ENCODE measurements around the gene KLHL29. TPM values are rescaled to one million over a fixed set of nuclear protein-coding genes. Genes with fewer than 3 reads are reported as not detected.

Gene KLHL29
- total RNA-seq, 2 experiments from 2014 or later = 2.5 to 2.7 TPM

DNA sequence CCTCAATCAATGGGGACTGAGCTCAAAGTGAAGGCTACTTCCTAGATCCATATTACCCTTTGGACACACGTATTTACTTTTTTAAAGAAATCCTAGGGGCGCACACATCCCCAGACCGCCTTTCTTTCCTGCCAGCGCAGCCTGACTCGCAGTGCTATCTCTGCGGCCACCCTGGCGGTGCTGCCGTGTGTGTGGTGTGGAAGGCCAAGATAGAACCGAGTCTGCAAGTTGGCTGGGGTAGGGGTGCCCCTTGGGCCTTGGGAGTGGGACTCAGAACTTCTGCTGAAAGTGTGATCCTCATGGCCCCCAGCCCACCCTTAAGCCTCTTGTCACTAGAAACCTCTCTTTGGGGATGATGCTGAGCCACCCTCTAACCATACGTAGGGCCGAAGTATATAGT lies 143.7 kb downstream of the KLHL29 start:
- Histone ChIP-seq H3K4me3 (ENCODE audit: low read length) (no peak overlapping the region), H3K27me3 (ENCODE audit: control insufficient read depth in 1 of 2, insufficient read depth in 2 of 2, low read length in 2 of 2) (no peaks in the 10 kb centered on the region), H3K36me3 (ENCODE audit: insufficient read depth, low read length) (no peaks in the 10 kb centered on the region), H3K4me1 (ENCODE audit: insufficient read depth, low read length) (peaks cover 38% of the 10 kb centered on the region), H3K27ac (ENCODE audit: low read depth in 1 of 2, low read length in 2 of 2) (no peak overlapping the region), H3K9me3 (ENCODE audit: control insufficient read depth in 1 of 2, insufficient read depth in 1 of 2, low read length in 2 of 2) (no peaks in the 10 kb centered on the region)
- TF ChIP-seq, protein P1, sequence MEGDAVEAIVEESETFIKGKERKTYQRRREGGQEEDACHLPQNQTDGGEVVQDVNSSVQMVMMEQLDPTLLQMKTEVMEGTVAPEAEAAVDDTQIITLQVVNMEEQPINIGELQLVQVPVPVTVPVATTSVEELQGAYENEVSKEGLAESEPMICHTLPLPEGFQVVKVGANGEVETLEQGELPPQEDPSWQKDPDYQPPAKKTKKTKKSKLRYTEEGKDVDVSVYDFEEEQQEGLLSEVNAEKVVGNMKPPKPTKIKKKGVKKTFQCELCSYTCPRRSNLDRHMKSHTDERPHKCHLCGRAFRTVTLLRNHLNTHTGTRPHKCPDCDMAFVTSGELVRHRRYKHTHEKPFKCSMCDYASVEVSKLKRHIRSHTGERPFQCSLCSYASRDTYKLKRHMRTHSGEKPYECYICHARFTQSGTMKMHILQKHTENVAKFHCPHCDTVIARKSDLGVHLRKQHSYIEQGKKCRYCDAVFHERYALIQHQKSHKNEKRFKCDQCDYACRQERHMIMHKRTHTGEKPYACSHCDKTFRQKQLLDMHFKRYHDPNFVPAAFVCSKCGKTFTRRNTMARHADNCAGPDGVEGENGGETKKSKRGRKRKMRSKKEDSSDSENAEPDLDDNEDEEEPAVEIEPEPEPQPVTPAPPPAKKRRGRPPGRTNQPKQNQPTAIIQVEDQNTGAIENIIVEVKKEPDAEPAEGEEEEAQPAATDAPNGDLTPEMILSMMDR (IDR thresholded peaks at IDR 0.05) = no peak
- Mint-ChIP-seq H3K9me3 (no peaks in the 10 kb centered on the region), H3K4me3 (no peak overlapping the region), H3K4me1 (ENCODE audit: low read depth) (peaks cover 30% of the 10 kb centered on the region), H3K27ac (no peak overlapping the region), H3K27me3 (no peaks in the 10 kb centered on the region), H3K36me3 (ENCODE audit: low read depth) (no peaks in the 10 kb centered on the region)
- intact Hi-C loops (cut with DNase I, micrococcal nuclease) = no loop called here
- ChIA-PET CTCF (no interaction called here), POLR2A (no interaction called here)
- ATAC-seq (ENCODE audit: poor library complexity) = no peak
- DNase-seq = no peak

DNA sequence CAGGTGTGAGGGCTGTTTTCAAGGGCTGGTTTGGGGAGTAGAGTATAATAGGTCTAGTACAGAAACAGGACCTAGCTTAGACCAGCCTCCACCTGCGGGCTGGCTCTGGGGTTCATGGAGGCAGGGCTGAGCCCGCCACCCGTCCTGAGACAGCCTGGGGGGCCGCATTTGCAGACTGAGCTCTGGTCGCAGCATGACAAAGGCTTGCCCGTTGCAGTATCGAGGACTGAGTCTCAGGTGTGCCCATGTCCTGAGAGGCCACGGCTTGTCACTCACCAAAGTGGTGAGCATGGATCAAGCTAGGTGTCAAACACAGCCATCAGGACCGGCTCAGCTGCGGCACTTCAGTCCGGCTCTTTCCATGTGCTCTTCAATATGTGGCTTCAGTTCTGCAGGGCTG lies 144.7 kb downstream of the KLHL29 start:
- Mint-ChIP-seq H3K4me3 (peak overlapping the region; percentile 15), H3K9me3 (no peaks in the 10 kb centered on the region), H3K27me3 (no peaks in the 10 kb centered on the region), H3K4me1 (ENCODE audit: low read depth) (peaks cover 40% of the 10 kb centered on the region), H3K36me3 (ENCODE audit: low read depth) (no peaks in the 10 kb centered on the region), H3K27ac (no peak overlapping the region)
- ChIA-PET POLR2A (no interaction called here), CTCF (no interaction called here)
- no peaks in the 10 kb centered on the region for H3K36me3 ChIP-seq (ENCODE audit: insufficient read depth, low read length)
- no peak overlapping the region for H3K4me3 ChIP-seq (ENCODE audit: low read length)
- ATAC-seq (ENCODE audit: poor library complexity) (no peak), DNase-seq (no peak)
- H3K27ac ChIP-seq (ENCODE audit: low read depth in 1 of 2, low read length in 2 of 2) = no peak overlapping the region
- H3K4me1 ChIP-seq (ENCODE audit: insufficient read depth, low read length) = peaks cover 42% of the 10 kb centered on the region
- intact Hi-C loops (cut with DNase I, micrococcal nuclease) = no loop called here
- no peaks in the 10 kb centered on the region for H3K27me3 ChIP-seq (ENCODE audit: control insufficient read depth in 1 of 2, insufficient read depth in 2 of 2, low read length in 2 of 2)
- H3K9me3 ChIP-seq (ENCODE audit: control insufficient read depth in 1 of 2, insufficient read depth in 1 of 2, low read length in 2 of 2) = no peaks in the 10 kb centered on the region
- TF ChIP-seq, protein P1 (IDR thresholded peaks at IDR 0.05) = no peak

DNA sequence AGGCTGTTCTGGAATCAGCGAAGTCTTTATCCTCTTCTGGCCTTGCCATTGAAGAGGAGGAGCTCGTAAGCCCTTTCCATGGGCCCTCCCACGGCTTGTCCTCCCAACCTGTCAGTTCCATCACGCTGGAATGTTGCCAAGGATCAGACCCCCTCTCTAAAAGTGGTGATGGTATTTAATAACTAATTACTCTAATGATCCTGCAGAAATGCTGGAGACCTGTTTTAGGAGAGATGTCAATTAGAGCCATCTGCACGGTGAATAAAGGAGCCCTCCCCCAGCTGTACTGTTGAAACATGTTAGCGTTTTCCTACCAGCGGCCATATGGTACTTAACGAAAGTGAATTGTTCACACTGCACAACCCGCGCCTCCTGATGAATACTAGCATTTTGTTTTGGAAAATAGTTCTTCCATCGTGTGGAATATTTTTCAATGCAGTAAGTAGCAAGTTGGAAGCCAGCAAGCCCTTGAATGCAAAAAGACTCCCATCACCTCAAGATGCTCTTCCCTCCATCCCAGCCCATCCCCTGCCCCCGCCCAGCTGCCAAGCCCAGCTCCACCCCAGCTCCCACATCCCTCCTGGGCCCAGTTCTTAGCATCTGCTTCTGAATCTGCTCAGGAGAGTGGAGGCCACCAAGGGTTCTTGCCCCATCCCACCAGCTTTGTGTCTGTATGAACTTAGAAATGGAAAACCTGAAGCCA lies 145.4 kb downstream of the KLHL29 start:
- Mint-ChIP-seq H3K27ac (peak overlapping the region; percentile 94), H3K4me1 (ENCODE audit: low read depth) (peaks cover 43% of the 10 kb centered on the region)
- intact Hi-C loops (cut with DNase I, micrococcal nuclease) = no loop called here

More for the DNA sequence above, 145.4 kb downstream of the KLHL29 start:
- H3K36me3 Mint-ChIP-seq (ENCODE audit: low read depth) = no peaks in the 10 kb centered on the region
- Histone ChIP-seq H3K4me3 (ENCODE audit: low read length) (no peak overlapping the region), H3K36me3 (ENCODE audit: insufficient read depth, low read length) (no peaks in the 10 kb centered on the region), H3K9me3 (ENCODE audit: control insufficient read depth in 1 of 2, insufficient read depth in 1 of 2, low read length in 2 of 2) (no peaks in the 10 kb centered on the region), H3K27me3 (ENCODE audit: control insufficient read depth in 1 of 2, insufficient read depth in 2 of 2, low read length in 2 of 2) (no peaks in the 10 kb centered on the region), H3K27ac (ENCODE audit: low read depth in 1 of 2, low read length in 2 of 2) (no peak overlapping the region), H3K4me1 (ENCODE audit: insufficient read depth, low read length) (peaks cover 48% of the 10 kb centered on the region)
- ChIA-PET POLR2A (no interaction called here), CTCF (interaction anchor here (1.2 kb wide), 1 partner anchor 11 kb away, joined by 4 read pairs; no protein-coding TSS in a partner anchor)
- DNase-seq = no peak
- H3K9me3 Mint-ChIP-seq = no peaks in the 10 kb centered on the region
- peak overlapping the region; percentile 15 for H3K4me3 Mint-ChIP-seq
- TF ChIP-seq, protein P1 (IDR thresholded peaks at IDR 0.05) = no peak
- no peak for ATAC-seq (ENCODE audit: poor library complexity)
- H3K27me3 Mint-ChIP-seq = no peaks in the 10 kb centered on the region
